ENCODE measurements around the gene LIG1.

LIG1 gene

DNA sequence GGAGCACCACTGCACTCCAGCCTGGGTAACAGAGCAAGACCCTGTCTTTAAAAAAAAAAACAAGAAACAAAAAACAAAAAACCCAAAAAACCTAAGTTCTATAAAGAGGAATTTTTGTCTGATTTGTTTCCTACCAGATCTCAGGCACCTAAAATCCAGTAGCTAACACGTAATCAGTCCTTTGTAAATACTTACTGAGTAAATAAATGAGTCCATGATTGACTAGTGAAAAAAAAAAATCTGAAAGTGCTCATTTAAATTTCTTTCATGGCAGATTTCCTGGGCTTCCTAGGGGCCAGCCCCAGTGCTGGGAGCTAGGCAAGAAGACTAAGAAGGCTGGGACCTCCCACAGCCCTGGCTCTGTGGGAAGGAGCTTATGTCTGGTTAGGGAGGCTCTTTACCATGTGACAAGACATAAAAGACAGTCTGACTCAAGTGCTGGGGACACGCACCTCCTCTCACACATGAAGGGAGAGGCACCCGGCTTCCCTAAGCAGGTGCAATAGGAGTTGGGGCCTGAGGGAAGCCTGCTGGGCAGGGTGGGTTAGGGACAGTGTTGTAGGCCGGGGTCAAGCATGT, 22.5 kb downstream of the LIG1 start:
- H3K4me1 ChIP-seq (ENCODE audit: control insufficient read depth in 1 of 2, insufficient read depth in 2 of 2, low read length in 2 of 2): peaks cover 0 to 4% of the 10 kb centered on the region in 2 donors
- H3K9me3 ChIP-seq (ENCODE audit: control insufficient read depth in 1 of 2, low read length in 2 of 2): no peaks in the 10 kb centered on the region
- H3K27ac ChIP-seq (ENCODE audit: low read length): no peak overlapping the region
- H3K4me3 ChIP-seq (ENCODE audit: low read depth in 1 of 2, low read length in 2 of 2): no peak overlapping the region
- peaks cover 3 to 6% of the 10 kb centered on the region in 2 donors for H3K36me3 ChIP-seq (ENCODE audit: control insufficient read depth in 1 of 2, insufficient read depth in 2 of 2, low read length in 2 of 2)
- no peaks in the 10 kb centered on the region for H3K27me3 ChIP-seq (ENCODE audit: low read depth, low read length)

DNA sequence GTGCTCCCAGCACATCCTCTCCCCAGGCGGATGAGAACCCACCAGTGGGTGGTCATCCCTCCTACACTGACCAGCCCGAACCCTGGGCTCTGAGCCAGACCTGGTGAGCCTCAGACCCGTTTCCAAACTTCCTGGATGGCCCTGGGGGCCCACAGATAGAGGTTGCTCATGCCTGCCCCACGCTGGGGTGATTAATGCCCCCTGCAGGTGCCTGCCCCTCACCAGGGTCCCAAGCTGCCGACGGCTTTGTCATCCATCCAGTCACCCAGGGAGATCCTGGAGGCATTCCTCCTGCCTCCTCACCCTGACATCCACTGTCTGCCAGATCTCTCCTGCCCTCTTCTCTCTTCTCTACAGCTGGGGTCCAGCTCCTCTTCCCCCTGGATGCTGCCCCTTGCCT, 31.1 kb downstream of the LIG1 start:
- H3K36me3 ChIP-seq (ENCODE audit: control insufficient read depth in 1 of 2, insufficient read depth in 2 of 2, low read length in 2 of 2): peaks cover 3 to 15% of the 10 kb centered on the region in 2 donors
- no peaks in the 10 kb centered on the region for H3K27me3 ChIP-seq (ENCODE audit: low read depth, low read length)
- no peak overlapping the region for H3K27ac ChIP-seq (ENCODE audit: low read length)
- no peak overlapping the region for H3K4me3 ChIP-seq (ENCODE audit: low read depth in 1 of 2, low read length in 2 of 2)
- H3K9me3 ChIP-seq (ENCODE audit: control insufficient read depth in 1 of 2, low read length in 2 of 2): no peaks in the 10 kb centered on the region
- H3K4me1 ChIP-seq (ENCODE audit: control insufficient read depth in 1 of 2, insufficient read depth in 2 of 2, low read length in 2 of 2): no peaks in the 10 kb centered on the region

DNA sequence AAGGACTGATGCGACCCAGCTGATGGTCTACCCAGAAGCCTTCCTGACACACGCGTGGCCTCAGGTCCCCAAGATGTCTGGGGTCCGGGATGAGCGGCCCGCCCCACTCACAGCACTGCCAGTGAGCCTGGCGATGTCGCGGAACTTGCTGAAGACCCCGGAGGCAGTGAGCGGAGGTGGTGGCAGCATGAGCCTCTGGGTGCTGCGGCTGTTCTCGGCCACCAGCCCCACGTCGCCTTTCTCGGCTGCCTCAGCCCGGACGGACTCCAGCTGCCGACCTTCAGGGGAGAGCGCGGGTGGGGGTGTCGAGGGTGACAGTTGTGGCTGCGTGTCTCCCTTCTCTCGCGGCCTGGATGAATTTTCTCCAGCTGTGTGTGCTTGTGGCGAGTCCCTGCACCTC, 32.7 kb downstream of the LIG1 start:
- H3K27me3 ChIP-seq (ENCODE audit: low read depth, low read length): no peaks in the 10 kb centered on the region
- H3K4me1 ChIP-seq (ENCODE audit: control insufficient read depth in 1 of 2, insufficient read depth in 2 of 2, low read length in 2 of 2): no peaks in the 10 kb centered on the region
- H3K27ac ChIP-seq (ENCODE audit: low read length): no peak overlapping the region
- no peaks in the 10 kb centered on the region for H3K9me3 ChIP-seq (ENCODE audit: control insufficient read depth in 1 of 2, low read length in 2 of 2)
- peaks cover 0 to 15% of the 10 kb centered on the region in 2 donors for H3K36me3 ChIP-seq (ENCODE audit: control insufficient read depth in 1 of 2, insufficient read depth in 2 of 2, low read length in 2 of 2)
- H3K4me3 ChIP-seq (ENCODE audit: low read depth in 1 of 2, low read length in 2 of 2): no peak overlapping the region

DNA sequence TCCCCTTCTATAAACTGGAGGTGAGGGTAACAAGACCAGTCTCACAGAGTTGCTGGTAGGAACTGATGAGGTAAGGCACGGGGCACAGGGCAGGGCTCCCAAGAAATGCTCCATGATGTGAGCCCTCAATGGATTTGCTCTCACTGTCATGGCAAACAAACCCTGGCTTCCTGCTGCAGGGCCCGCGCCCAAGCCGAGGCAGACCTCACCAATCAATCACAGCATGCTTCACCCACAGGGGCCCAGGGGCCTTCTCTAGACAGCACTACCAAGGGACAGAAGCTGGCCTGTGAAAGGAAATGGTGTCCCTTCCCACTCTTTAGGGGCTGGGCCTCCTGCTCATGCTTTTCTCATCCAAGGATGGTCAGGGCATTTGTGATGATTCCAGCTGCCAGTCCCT, 33.6 kb downstream of the LIG1 start:
- Histone ChIP-seq H3K4me1 (ENCODE audit: control insufficient read depth in 1 of 2, insufficient read depth in 2 of 2, low read length in 2 of 2) (no peaks in the 10 kb centered on the region), H3K9me3 (ENCODE audit: control insufficient read depth in 1 of 2, low read length in 2 of 2) (no peaks in the 10 kb centered on the region), H3K36me3 (ENCODE audit: control insufficient read depth in 1 of 2, insufficient read depth in 2 of 2, low read length in 2 of 2) (peaks cover 0 to 15% of the 10 kb centered on the region in 2 donors), H3K27me3 (ENCODE audit: low read depth, low read length) (no peaks in the 10 kb centered on the region), H3K27ac (ENCODE audit: low read length) (no peak overlapping the region), H3K4me3 (ENCODE audit: low read depth in 1 of 2, low read length in 2 of 2) (no peak overlapping the region)

DNA sequence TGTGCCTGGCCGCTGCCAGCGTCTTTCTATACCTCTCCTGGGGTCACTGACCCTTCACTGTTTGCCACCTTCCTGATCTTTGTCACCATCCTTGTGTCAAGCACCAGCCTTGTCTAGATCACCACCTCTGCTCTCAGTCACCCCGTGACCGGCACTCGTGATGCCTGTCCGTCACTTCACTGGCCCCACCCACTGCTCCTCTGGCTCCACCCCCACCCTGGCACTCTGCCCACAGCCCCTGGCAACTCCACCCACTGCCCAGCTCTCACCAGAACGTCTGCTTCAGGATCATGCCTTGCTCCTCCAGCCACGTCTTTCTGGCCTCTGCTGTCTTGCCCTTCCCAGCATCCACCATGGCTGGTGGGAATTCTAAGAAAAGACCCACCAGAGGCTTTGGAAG, 34.7 kb downstream of the LIG1 start:
- Histone ChIP-seq H3K36me3 (ENCODE audit: control insufficient read depth in 1 of 2, insufficient read depth in 2 of 2, low read length in 2 of 2) (peaks cover 0 to 15% of the 10 kb centered on the region in 2 donors), H3K9me3 (ENCODE audit: control insufficient read depth in 1 of 2, low read length in 2 of 2) (no peaks in the 10 kb centered on the region), H3K27me3 (ENCODE audit: low read depth, low read length) (no peaks in the 10 kb centered on the region), H3K4me3 (ENCODE audit: low read depth in 1 of 2, low read length in 2 of 2) (no peak overlapping the region), H3K4me1 (ENCODE audit: control insufficient read depth in 1 of 2, insufficient read depth in 2 of 2, low read length in 2 of 2) (no peaks in the 10 kb centered on the region), H3K27ac (ENCODE audit: low read length) (no peak overlapping the region)

DNA sequence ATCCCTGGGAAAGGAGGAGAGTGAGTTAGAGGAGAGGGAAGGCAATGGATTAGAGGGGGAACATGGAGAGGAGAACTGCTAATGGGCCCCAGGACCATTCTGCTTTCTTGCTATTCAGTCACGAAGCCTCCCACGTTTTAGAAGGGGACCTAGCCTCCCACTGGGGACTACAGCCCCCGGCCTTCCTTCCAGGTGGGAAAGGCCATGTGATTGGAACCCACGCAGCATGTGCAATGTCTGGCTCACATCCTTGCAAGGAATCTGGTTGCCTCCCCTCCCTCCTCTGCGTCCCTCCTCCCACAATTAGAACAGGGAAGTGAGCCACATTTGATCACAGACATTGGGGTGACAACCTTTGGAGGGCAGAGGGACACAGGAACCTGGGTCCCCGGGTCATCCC, 37.0 kb downstream of the LIG1 start:
- Histone ChIP-seq H3K4me3 (ENCODE audit: low read depth in 1 of 2, low read length in 2 of 2) (no peak overlapping the region), H3K27me3 (ENCODE audit: low read depth, low read length) (no peaks in the 10 kb centered on the region), H3K4me1 (ENCODE audit: control insufficient read depth in 1 of 2, insufficient read depth in 2 of 2, low read length in 2 of 2) (no peaks in the 10 kb centered on the region), H3K36me3 (ENCODE audit: control insufficient read depth in 1 of 2, insufficient read depth in 2 of 2, low read length in 2 of 2) (peaks cover 0 to 15% of the 10 kb centered on the region in 2 donors), H3K9me3 (ENCODE audit: control insufficient read depth in 1 of 2, low read length in 2 of 2) (no peaks in the 10 kb centered on the region), H3K27ac (ENCODE audit: low read length) (no peak overlapping the region)

DNA sequence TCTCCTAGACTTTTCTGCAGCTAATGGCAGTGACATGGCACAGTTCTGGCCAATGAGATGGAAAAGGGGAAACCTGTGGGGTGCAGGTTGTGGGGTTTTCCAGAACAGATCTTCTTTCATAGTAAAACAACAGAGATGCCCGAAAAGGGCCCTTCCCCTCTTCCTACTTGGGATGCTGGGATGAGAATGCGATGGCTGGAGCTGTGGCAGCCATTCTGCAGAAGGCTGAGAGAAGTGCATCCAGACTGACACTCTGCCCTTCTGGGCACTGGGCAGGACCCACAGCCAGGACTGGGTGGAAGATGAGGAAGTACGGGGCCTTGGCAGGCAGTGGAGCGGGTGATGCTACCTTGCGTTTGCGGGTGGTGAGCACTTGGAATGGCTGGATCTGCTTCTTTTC, 42.6 kb downstream of the LIG1 start:
- Histone ChIP-seq H3K27ac (ENCODE audit: low read length) (no peak overlapping the region), H3K4me3 (ENCODE audit: low read depth in 1 of 2, low read length in 2 of 2) (no peak overlapping the region), H3K4me1 (ENCODE audit: control insufficient read depth in 1 of 2, insufficient read depth in 2 of 2, low read length in 2 of 2) (no peaks in the 10 kb centered on the region), H3K9me3 (ENCODE audit: control insufficient read depth in 1 of 2, low read length in 2 of 2) (no peaks in the 10 kb centered on the region), H3K36me3 (ENCODE audit: control insufficient read depth in 1 of 2, insufficient read depth in 2 of 2, low read length in 2 of 2) (peaks cover 0 to 24% of the 10 kb centered on the region in 2 donors), H3K27me3 (ENCODE audit: low read depth, low read length) (no peaks in the 10 kb centered on the region)

DNA sequence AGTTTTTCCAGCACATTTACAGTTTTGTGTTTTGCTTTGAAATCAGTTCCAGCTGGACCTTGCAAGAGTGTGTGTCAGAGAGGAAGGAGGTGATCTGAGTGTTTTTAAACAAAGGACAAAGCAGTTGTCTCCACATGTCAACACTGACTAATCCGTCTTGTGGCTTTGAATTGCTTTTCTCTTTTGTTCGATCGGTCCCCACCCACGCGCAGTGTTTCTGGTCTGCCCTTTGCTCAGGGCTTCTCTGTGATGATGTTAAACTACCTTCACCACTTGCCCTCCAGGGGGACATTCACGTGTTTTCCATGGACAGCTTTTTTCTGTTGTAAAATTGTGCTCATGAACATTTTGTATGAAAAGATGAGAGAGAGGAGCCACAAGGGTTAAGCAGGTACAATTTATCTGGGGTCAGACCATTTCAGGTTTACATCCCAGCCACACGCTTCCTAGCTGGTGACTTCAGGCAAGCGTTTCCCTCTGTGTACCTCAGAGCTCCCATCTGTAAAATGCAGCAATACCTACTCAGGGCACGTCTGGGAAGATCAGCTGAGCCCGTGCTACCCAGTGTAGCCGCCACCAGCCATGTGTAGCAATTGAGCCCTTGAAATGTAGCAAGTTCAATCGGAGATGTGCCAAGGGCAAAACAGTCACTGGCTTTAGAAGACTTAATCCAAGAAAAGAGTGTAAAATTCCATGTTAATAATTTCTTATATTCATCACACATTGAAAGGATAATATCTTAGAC, 46.1 kb downstream of the LIG1 start:
- no peaks in the 10 kb centered on the region for H3K9me3 ChIP-seq (ENCODE audit: control insufficient read depth in 1 of 2, low read length in 2 of 2)
- H3K4me1 ChIP-seq (ENCODE audit: control insufficient read depth in 1 of 2, insufficient read depth in 2 of 2, low read length in 2 of 2): no peaks in the 10 kb centered on the region
- no peak overlapping the region for H3K4me3 ChIP-seq (ENCODE audit: low read depth in 1 of 2, low read length in 2 of 2)
- H3K36me3 ChIP-seq (ENCODE audit: control insufficient read depth in 1 of 2, insufficient read depth in 2 of 2, low read length in 2 of 2): peaks cover 0 to 21% of the 10 kb centered on the region in 2 donors
- H3K27ac ChIP-seq (ENCODE audit: low read length): no peak overlapping the region
- H3K27me3 ChIP-seq (ENCODE audit: low read depth, low read length): no peaks in the 10 kb centered on the region

DNA sequence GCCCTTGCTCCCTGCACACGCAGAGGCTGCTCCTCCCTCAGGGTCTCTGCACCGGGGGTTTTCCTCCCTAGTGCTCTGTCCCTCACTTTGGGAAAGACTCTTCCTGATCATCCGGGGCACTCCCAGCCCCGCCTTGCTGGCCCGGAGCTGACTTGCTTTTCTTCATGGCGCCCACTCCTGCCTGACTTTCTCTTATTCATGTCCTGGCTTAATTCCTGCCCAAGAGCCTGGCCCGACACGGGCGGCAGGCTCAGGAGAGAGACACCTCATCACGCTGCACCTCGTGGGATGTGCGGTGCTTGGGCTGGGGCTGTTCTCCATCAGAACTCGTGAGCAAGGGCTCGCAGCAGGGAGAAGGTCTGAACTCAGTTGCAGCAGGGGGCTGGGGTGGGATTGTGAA, 47.7 kb downstream of the LIG1 start:
- Histone ChIP-seq H3K27ac (ENCODE audit: low read length) (no peak overlapping the region), H3K4me3 (ENCODE audit: low read depth in 1 of 2, low read length in 2 of 2) (no peak overlapping the region), H3K4me1 (ENCODE audit: control insufficient read depth in 1 of 2, insufficient read depth in 2 of 2, low read length in 2 of 2) (no peaks in the 10 kb centered on the region), H3K36me3 (ENCODE audit: control insufficient read depth in 1 of 2, insufficient read depth in 2 of 2, low read length in 2 of 2) (peaks cover 0 to 10% of the 10 kb centered on the region in 2 donors), H3K27me3 (ENCODE audit: low read depth, low read length) (no peaks in the 10 kb centered on the region), H3K9me3 (ENCODE audit: control insufficient read depth in 1 of 2, low read length in 2 of 2) (no peaks in the 10 kb centered on the region)

DNA sequence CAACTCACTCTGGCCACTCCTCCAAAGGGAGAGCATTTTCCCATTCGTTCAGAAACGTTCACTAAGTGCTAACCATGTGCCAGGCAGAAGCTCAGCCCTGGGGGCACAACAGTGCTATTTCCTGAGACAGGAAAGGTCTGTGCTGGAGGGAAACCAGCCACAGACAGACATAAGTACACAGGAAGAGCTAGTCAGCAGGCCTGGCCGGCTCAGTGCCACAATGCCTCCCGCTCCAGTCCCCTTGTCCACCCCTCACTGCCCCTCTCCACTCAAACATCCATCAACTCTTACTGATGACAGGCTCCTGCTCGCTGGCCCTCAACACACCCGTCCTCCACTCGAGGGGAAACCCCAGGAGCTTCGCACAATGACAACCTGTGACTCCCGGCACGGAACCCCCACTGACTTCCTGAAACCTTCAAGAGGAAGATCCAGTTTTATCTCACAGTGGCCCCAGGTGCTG, 48.2 kb downstream of the LIG1 start:
- Histone ChIP-seq H3K27me3 (ENCODE audit: low read depth, low read length) (no peaks in the 10 kb centered on the region), H3K4me1 (ENCODE audit: control insufficient read depth in 1 of 2, insufficient read depth in 2 of 2, low read length in 2 of 2) (no peaks in the 10 kb centered on the region), H3K27ac (ENCODE audit: low read length) (no peak overlapping the region), H3K36me3 (ENCODE audit: control insufficient read depth in 1 of 2, insufficient read depth in 2 of 2, low read length in 2 of 2) (peaks cover 0 to 5% of the 10 kb centered on the region in 2 donors), H3K9me3 (ENCODE audit: control insufficient read depth in 1 of 2, low read length in 2 of 2) (no peaks in the 10 kb centered on the region), H3K4me3 (ENCODE audit: low read depth in 1 of 2, low read length in 2 of 2) (no peak overlapping the region)

DNA sequence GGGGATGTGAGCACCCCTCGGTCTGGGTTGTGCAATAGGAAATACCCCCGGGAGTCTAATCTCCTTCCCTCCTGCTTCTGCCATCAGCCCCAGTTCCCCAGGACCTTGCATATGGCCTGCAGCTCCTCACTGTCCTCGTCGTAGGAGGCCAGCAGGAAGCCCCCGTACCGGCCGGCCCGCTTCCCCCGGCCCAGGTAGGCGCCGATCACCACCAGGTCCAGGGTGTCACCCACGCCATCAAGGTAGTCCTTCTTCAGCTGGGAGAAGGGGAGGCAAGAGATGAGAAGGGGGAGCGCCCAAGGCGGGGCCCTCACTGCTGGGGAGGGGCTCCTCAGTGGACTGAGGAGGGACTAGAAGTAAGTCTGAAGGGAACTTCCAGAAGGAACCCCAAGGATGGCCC, 49.1 kb downstream of the LIG1 start:
- Histone ChIP-seq H3K9me3 (ENCODE audit: control insufficient read depth in 1 of 2, low read length in 2 of 2) (no peaks in the 10 kb centered on the region), H3K4me1 (ENCODE audit: control insufficient read depth in 1 of 2, insufficient read depth in 2 of 2, low read length in 2 of 2) (no peaks in the 10 kb centered on the region), H3K27me3 (ENCODE audit: low read depth, low read length) (no peaks in the 10 kb centered on the region), H3K4me3 (ENCODE audit: low read depth in 1 of 2, low read length in 2 of 2) (no peak overlapping the region), H3K27ac (ENCODE audit: low read length) (no peak overlapping the region), H3K36me3 (ENCODE audit: control insufficient read depth in 1 of 2, insufficient read depth in 2 of 2, low read length in 2 of 2) (peaks cover 0 to 3% of the 10 kb centered on the region in 2 donors)

DNA sequence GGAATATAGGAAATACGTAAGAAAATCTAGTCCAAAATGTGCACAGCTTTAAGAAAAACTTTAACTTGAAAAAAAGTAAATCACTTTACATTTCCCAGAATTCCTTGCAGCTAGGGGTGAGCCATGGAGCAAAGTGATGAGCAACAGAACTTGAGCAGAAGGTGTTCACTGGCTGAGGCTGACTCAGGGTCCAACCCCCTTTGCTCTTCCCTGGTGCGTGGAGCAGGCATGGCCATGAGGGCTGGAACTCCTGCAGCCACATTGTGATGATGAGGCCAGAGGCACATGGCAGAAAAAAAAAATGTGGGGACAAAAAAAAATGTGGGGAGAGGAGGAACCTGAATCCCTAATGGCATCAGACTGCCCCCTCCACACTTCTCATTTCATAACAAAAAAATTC, 49.6 kb downstream of the LIG1 start:
- Histone ChIP-seq H3K4me1 (ENCODE audit: control insufficient read depth in 1 of 2, insufficient read depth in 2 of 2, low read length in 2 of 2) (no peaks in the 10 kb centered on the region), H3K27ac (ENCODE audit: low read length) (no peak overlapping the region), H3K36me3 (ENCODE audit: control insufficient read depth in 1 of 2, insufficient read depth in 2 of 2, low read length in 2 of 2) (peaks cover 0 to 3% of the 10 kb centered on the region in 2 donors), H3K27me3 (ENCODE audit: low read depth, low read length) (no peaks in the 10 kb centered on the region), H3K4me3 (ENCODE audit: low read depth in 1 of 2, low read length in 2 of 2) (no peak overlapping the region), H3K9me3 (ENCODE audit: control insufficient read depth in 1 of 2, low read length in 2 of 2) (no peaks in the 10 kb centered on the region)

Measured in muscle layer of duodenum (tissue), 2 donors.